ENCODE measurements around the gene TSEN54.

TSEN54 gene

DNA sequence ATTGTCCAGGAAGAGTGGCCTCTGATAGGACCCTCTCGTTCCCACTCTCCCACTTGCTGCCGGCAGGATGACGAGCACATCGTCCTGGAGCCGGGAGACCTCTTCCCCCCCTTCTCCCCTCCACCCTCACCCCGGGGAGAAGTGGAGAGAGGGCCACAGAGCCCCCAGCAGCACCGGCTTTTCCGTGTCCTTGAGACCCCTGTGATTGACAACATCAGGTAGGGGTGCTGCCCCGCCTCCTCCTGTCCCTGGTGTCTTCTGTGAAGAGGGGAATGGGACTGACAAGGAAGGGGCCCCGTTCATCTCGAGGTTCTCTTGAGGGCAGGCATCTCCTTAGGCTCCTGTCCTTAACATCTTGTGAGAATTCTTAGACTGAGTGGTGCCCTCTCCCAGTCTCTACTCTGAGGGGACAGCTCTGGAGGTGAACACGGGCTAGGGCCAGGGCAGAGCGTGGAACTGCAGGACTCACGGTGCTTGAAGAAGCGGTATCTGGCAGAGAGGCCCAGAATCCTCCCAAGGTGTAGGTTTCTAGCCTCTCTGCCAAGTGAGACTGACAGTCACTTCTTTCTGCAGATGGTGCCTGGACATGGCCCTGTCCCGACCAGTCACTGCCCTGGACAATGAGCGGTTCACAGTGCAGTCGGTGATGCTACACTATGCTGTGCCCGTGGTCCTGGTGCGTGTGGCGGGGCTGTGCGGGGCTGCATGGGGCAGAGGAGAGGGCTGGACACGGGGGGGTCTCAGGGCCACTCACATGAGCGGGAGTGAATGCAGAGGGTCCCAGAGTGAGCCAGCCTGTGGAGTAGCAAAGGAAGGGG lies 27.4 kb upstream of the TSEN54 start:
- no peak for DNase-seq (ENCODE audit: low spot score)

DNA sequence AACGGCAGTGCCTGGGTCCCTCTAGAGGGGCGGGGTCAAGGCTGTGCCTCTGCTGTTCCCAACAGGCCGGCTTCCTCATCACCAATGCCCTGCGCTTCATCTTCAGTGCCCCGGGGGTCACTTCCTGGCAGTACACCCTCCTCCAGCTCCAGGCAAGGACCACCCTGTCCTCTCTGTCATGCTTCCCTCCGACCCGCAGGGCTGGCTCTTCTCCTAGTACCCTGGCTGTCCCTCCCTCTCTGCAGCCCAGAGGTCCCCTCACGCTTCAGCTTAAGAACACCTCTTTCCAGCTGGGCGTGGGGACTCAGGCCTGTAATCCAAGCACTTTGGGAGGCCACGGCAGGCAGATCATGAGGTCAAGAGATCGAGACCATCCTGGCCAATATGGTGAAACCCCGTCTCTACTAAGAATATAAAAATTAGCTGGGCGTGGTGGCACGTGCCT lies 26.8 kb upstream of the TSEN54 start:
- no peak for DNase-seq (ENCODE audit: low spot score)

DNA sequence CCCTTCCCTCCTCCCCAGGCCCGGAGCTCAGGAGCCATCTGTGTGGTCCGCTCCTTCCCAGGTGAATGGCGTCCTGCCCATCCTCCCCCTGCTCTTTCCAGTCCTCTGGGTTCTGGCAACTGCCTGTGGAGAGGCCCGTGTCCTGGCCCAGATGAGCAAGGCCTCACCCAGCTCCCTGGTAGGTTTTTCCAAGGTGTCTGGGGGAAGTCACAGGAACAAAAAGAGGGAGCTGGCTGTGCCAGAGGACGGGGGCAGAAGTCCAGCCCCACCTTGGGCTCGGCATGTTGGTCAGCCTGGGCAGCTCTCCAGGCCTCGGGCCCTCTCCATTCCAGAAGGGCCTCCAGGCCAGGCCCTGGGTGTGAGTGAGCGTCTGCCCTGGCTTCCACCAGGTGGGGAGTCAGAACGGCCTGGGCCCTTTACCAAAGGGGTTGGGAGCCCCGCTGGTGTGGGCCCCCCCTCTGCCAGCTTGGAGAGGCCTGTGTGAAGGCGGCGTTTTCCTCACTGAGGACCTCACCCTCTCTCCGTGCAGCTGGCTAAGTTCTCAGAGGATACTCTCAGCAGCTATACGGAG lies 26.1 kb upstream of the TSEN54 start:
- DNase-seq (ENCODE audit: low spot score) = no peak

DNA sequence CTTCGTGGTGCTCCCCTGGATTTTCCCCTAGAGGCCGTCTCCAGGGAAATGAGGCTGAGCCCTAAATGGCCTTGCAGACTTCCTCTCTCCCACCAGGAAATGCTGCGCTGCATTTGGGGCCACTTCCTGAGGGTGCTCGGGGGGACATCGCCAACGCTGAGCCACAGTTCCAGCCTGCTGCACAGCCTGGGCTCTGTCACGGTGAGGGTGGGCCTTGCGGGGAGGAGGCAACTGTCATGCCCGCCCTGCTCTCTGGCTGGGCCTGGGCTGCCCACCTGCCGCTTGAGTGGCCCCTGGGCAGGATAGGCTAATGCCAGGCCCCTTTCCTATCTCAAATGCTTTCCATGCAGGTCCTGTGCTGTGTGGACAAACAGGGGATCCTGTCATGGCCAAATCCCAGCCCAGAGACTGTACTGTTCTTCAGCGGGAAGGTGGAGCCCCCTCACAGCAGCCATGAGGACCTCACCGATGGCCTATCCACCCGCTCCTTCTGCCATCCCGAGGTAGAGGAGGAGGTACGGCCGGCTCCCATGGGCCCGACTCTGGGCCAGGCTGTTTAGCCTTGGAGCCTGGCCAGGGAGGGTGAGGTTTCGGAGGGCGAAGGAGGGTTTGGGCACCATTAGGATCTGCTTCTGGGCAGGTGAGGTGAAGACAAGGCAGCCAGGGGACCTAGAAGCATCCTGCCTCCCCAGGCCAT lies 25.2 kb upstream of the TSEN54 start:
- DNase-seq (ENCODE audit: low spot score) = no peak

DNA sequence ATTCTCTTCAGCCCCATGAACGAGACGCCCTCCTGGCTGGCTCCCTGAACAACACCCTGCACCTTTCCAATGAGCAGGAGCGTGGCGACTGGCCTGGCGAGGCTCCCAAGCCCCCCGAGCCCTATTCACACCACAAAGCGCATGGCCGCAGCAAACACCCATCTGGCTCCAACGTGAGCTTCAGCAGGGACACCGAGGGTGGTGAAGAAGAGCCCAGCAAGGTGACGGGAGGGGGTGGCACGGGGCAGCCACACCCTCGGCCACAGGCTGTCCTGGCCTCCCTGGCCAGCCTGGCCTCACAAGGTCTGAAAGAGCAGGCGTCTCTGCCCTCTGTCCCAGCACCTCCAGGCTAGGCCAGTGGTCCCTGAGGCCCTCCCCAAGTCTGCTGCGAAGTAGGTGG lies 24.6 kb upstream of the TSEN54 start:
- no peak for DNase-seq (ENCODE audit: low spot score)

DNA sequence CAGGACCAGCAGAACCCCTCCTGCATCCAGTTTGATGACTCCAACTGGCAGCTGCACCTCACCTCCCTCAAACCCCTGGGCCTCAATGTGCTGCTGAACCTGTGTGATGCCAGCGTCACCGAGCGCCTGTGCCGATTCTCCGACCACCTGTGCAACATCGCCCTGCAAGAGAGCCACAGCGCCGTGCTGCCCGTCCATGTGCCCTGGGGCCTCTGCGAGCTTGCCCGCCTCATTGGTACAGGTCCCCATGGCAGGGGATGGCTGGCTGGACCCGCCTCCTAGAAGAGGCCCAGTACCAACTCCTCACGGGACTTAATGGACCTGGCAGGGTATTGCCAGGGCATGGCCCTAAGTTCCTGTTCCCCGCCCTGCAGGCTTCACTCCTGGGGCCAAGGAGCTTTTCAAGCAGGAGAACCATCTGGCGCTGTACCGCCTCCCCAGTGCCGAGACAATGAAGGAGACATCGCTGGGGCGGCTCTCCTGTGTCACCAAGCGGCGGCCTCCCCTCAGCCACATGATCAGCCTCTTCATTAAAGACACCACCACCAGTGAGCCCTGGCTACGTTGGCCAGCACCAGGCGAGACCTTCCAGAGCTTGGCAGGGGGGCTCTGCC lies 23.7 kb upstream of the TSEN54 start:
- no peak for DNase-seq (ENCODE audit: low spot score)

DNA sequence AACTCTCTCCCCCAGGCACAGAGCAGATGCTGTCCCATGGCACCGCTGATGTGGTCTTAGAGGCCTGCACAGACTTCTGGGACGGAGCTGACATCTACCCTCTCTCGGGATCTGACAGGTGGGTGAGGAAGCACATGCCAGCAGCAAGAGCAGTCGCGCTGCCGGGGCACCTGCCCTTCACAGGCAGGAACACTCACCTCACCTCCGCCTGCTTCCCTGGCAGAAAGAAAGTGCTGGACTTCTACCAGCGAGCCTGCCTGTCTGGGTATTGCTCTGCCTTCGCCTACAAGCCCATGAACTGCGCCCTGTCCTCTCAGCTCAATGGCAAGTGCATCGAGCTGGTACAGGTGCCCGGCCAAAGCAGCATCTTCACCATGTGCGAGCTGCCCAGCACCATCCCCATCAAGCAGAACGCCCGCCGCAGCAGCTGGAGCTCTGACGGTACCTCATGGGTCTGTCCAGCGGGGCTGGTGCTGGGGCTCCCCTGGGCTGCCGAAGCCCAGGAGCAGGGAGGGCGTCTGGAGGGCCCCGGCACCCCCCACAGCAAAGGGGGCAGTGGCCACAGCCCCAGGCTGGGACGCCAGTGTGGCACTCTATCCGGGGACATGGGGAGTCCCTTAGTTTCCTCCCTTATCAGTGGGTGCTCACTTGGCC lies 22.7 kb upstream of the TSEN54 start:
- no peak for DNase-seq (ENCODE audit: low spot score)

DNA sequence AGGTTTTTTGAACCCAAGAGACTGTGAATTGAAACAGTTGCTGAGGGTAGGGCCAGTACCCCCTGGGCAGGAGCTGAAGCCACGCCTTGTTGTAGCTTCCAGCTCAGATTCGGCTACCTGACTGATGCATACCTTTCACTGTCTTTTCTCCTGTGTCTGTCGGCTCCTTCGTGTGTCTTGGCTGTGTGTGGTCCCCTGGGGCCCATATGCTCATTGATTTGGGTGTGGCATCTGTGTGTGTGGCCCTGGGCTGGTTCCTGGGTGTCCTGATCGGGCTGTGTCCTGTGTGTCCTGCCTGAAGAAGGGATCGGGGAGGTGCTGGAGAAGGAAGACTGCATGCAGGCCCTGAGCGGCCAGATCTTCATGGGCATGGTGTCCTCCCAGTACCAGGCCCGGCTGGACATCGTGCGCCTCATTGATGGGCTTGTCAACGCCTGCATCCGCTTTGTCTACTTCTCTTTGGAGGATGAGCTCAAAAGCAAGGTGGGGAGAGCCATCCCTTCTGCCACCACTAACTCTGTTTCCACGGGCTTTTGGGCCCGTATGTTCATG lies 21.9 kb upstream of the TSEN54 start:
- DNase-seq (ENCODE audit: low spot score) = no peak

DNA sequence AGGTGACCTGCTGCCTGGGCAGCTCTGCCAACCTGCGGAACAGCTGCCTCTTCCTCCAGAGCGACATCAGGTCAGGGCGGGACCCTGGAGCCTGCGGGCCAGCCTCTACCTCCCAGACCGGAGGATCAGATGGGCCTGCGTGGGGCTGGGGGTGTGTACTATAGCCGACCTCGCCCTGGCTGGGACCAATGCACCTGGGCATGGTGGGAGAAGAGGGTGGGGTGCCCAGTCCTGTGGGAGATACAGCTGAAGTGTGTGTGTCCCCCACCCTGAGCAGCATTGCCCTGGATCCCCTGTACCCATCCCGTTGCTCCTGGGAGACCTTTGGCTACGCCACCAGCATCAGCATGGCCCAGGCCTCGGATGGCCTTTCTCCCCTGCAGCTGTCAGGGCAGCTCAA lies 20.3 kb upstream of the TSEN54 start:
- no peak for DNase-seq (ENCODE audit: low spot score)

DNA sequence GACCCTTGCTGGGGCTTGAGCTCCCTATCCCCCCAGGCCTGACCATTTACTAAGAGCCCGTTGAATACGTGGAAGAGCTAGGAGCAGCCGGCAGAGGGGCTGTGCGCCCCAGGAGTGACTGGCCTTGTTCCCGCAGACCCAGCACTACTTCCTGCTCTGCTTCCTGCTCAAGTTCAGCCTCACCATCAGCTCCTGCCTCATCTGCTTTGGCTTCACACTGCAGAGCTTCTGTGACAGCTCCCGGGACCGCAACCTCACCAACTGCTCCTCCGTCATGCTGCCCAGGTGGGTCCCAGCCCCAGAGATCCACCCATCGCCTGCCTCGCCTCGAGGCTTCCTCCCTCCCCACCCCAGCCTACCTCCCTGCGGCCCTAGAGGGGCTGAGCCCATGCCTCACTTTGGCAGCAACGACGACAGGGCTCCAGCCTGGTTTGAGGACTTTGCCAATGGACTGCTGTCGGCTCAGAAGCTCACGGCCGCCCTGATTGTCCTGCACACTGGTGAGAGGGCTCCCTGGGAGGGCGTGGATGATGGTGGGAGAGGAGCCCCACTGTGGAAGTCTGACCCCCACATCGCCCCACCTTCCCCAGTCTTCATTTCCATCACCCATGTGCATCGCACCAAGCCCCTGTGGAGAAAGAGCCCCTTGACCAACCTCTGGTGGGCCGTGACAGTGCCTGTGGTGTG lies 18.1 kb upstream of the TSEN54 start:
- DNase-seq (ENCODE audit: low spot score) = no peak

DNA sequence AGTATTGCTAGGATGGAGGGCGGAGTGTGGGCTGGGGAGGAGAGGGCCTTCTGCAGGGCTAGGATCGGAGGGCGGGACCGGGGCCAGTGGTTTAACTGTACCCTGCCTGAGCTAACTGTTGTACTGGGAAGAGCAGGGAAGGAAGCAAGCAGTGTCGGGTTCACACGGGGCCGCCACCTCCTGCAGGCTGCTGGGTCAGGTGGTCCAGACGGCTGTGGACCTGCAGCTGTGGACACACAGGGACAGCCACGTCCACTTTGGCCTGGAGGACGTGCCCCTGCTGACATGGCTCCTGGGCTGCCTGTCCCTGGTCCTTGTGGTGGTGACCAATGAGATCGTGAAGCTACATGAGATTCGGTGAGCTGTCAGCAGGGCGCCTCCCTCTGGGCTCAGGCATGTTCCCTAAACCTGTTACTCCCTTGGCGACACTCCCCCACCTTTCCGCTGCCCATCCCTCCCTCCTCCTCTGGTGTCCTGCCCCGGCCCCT lies 17.6 kb upstream of the TSEN54 start:
- no peak for DNase-seq (ENCODE audit: low spot score)

DNA sequence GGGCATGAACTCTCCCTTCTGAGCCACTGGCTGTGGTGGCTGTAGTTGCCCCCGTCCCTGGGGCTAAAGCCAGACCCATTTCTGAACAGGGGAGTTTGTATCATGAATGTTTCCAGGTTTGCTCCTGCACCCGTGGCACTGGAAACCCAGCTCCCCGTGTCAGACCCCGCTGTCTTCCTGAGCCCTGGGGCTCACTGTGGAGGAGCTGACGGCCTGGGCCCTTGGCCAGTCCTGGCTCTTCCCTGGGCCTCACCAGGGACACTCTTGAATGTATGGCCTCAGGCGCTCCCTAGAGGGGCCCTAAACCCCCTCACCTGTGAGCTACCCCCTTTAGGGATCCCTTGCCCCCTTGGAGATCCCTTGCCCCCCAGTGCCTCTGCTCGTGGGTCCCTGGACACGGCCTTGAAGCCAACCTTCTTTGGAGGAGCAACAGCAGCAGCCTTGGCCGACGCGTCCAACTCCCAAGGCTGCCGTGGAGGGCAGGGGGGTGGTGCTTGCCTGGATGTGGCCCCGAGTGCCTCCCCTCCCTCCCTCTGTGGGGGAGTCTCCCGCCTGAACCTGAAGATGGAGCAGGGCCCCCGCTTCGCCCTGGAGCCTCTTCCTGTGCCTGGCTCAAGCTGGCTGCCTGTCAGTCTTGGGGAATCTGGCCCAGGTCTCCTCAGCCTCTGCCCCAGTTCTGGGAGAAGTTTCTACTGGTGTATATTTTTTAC lies 16.9 kb upstream of the TSEN54 start:
- DNase-seq (ENCODE audit: low spot score) = no peak

DNA sequence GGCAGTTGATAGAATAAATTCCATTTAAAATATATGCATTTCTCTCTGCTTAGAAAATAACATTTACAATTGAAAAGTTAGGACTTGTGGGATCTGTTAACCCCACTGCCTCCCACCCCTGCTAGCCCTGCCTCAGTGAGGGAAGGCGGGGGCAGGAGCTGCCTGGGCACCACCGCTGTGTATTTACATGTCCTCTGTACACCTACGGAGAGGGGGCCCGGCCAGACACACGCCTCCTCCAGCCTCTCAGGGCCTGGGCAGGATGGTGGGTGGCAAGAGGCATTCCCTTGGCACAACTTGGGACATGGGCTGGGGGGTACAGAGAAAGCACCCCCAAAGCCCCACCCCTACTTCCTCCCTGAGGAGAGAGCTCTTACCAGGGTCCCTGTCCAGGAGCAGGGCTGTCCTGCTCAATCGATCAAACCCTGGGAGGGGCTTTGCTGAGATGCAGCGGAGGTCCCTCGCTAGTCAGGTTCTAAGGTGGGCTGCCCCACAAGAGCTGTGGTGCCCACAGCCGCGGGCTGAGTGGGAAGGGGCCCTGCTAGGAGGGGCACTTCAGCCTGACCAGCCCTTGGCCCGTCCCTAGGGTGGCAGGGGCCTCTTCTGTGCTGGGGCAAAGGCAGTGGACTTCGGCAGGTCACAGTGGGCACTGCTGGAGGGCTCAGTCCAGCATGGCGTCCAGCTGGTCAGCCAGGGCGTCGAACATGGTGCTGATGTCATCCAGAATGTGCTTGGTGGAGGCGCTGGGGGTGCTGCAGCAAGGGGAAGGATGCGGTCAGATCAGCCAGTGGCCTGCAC lies 15.7 kb upstream of the TSEN54 start:
- DNase-seq (ENCODE audit: low spot score) = no peak

DNA sequence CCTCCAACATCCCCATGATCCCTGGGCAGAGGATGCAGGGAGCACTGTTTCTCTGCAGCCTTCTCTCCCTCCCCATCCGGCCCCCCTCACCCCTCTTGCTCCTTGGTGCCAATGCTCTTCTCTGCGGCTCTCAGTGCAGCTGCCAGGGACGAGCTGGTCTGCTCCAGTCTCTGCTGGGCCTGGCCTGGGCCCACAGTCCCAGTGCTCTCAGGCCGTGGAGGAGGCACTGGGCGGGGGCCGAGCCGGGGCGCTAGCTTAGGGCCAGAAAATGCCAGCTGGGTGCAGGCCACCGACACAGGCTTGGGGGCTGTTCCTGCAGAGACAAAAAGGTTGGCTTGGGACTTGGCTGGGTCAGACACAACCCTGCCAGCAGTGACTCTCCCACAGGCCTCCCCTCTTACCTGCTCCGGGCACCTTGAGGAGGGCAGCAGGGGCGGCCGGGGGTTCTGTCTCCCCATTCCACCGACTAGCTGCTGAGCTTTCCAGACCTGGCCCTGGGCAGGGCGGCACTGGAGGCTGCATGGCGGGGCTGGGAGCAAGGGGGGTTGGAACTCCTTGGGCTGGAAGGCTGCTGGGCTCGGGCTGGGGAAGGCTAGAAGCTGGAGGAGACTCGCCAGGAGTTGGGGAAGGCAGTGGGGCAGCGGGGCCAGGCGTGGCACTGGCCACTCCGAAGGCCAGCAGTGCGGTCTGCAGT lies 14.8 kb upstream of the TSEN54 start:
- no peak for DNase-seq (ENCODE audit: low spot score)

DNA sequence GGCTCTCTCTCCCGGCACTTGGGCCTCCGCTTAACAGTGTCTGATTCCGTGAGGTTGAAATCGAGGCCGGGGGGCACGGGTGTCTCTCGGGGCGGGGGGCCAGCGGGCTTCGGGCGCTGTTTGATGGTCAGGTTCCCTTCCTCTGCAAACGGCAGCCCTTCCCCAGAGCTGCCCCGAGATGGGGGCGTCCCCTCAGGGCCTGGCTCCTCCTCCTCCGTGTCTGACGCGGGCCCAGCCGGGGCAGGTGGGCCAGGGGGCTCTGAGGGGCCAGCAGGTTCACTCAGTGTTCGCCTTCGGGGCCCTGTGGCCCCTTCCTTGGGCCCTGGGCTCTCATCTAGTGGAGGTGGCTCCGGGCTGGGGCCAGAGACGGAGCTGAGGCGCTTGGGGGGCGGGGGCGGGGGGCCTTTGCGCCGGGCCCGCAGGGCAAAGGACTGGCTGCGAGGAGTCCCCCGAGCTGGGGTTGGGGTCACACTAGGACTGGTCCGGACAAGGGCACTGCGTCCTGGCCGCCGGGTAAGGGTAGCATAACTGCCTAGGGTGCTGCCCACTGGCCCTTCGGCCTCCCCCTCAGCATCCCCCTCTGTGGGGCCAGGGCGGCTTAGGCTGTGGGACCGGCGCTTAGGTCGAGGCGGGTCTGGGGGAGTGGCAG lies 14.1 kb upstream of the TSEN54 start:
- DNase-seq (ENCODE audit: low spot score) = no peak

DNA sequence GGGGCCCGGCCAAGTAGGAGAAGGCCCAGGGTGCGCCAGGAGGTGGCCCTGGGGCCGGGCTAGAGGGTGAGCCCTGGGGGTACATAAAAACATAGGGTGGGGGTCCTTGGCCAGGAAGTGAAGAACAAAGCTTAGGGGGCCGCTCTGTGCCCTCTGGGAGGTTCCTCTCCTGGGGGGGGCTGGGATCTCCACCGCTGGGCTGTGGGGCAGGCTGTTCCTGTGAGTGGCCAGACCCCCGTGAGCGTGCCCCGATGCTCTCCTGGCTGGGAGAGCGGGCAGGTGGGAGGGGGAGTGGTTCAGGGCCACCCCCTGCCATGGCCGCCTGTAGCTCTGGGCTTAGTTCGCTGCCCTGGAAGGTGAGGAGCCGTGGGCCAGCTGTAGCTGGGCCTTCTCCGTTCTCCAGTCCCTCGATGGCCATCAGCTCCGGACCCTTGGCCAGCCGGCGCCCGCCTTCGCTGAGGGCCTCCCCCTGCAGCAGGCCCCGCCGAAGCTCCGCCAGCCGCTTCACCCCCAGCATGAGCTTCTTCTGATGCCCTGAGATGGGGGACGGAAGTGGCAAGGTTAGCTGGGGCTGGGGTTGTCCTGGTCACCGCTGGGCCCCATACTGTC lies 13.5 kb upstream of the TSEN54 start:
- DNase-seq (ENCODE audit: low spot score) = no peak

DNA sequence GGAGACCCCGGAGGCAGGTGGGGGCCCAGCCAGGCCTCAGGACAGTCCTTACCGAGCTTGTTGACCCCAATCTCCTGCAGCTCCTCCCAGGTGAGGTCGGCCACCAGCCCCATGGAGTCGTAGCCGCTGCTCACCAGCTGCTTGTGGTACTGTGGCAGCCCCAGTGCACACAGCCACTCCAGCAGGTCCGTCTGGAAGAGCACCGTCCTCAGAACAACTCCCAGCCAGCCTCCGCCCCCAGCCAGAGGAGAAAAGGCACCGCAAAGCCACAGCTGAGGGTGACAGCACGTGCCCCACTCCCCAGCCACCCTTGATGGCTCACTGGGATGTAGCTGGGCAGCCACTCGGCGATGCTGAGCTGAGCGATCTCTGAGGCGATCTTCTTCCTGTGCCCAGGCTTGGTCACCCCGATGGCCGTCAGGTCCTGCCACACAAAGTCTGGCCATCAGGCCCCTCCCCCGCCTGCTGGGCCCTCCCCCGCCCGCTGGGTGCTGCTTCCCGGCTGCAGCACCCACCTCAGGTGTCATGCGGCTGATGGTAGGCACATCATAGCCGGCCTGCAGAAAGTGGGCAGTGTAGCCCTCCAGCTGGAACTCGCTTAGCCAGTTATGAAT lies 12.9 kb upstream of the TSEN54 start:
- no peak for DNase-seq (ENCODE audit: low spot score)

DNA sequence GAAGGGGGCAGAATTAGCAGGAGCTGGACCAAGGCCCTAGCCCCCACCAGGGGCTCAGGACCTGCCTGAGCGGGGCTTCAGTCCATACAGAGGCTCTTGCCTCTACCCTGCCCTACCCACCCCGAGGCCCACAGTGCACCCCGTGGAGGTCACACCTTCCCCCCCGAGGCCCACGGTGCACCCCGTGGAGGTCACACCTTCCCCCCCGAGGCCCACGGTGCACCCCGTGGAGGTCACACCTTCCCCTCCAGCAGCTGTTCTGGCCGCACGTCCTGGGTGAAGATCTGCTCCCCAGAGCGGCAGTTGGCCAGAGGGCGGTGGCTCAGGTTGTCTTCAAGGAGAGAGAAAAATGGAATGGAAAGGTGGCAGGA lies 12.4 kb upstream of the TSEN54 start:
- DNase-seq (ENCODE audit: low spot score) = no peak

Data from COLO829 (cell line).